GM19239 (cell line): ENCODE data around the gene CD34.

Experiments
- DNase-seq: peaks from one replicate; pipeline ENCODE4 v3.0.0; 2011; ENCODE audit warnings: low spot score; ENCODE audit not compliant: insufficient read length
- FAIRE-seq: peaks from 2 replicates; lab custom pipeline; 2011; peaks lifted over from hg19 to GRCh38; lab: Jason Lieb, UNC

CD34 gene

GRCh38 chr1:207902566-207902965, 8.4 kb downstream of the CD34 start:
- DNase-seq (no peak), FAIRE-seq (no peak)

GRCh38 chr1:207901041-207901653, 9.8 kb downstream of the CD34 start:
- no peak for DNase-seq
- no peak for FAIRE-seq

- DNase-seq (no peak), FAIRE-seq (no peak)
These were observed 12.1 kb downstream of the CD34 start for GRCh38 chr1:207898836-207899235.

GRCh38 chr1:207898260-207898659, 12.7 kb downstream of the CD34 start:
- no peak for DNase-seq
- FAIRE-seq, result no peak

GRCh38 chr1:207897188-207897587, 13.7 kb downstream of the CD34 start:
- DNase-seq (no peak), FAIRE-seq (no peak)

GRCh38 chr1:207896547-207896946, 14.4 kb downstream of the CD34 start:
- no peak for FAIRE-seq
- DNase-seq, result no peak

GRCh38 chr1:207894704-207895103, 16.2 kb downstream of the CD34 start:
- no peak for FAIRE-seq

GRCh38 chr1:207893737-207894582, 17.0 kb downstream of the CD34 start:
- no peak for DNase-seq
- FAIRE-seq, result no peak

More at GRCh38 chr1:207894704-207895103, 16.2 kb downstream of the CD34 start:
- DNase-seq, result no peak

- FAIRE-seq (no peak), DNase-seq (no peak)
These were observed 18.2 kb downstream of the CD34 start for GRCh38 chr1:207892764-207893163.

- FAIRE-seq, result no peak
- DNase-seq, result no peak
These were observed 19.8 kb downstream of the CD34 start for GRCh38 chr1:207891148-207891547.

- no peak for DNase-seq
- no peak for FAIRE-seq
These were observed 20.7 kb downstream of the CD34 start for GRCh38 chr1:207890136-207890738.

GRCh38 chr1:207888652-207889051, 22.3 kb downstream of the CD34 start:
- FAIRE-seq, result no peak

GRCh38 chr1:207887542-207888201, 23.3 kb downstream of the CD34 start:
- DNase-seq (no peak), FAIRE-seq (no peak)

More at GRCh38 chr1:207888652-207889051, 22.3 kb downstream of the CD34 start:
- DNase-seq, result no peak

GRCh38 chr1:207886227-207886626, 24.7 kb downstream of the CD34 start:
- DNase-seq, result no peak
- no peak for FAIRE-seq

- FAIRE-seq, result peak; percentile 88
- peak; percentile 46 for DNase-seq
These were observed 25.5 kb downstream of the CD34 start for GRCh38 chr1:207885129-207886032.

GRCh38 chr1:207884266-207885029, 26.5 kb downstream of the CD34 start:
- FAIRE-seq (peak; percentile 40), DNase-seq (no peak)

GRCh38 chr1:207883660-207884250, 27.2 kb downstream of the CD34 start:
- FAIRE-seq (no peak), DNase-seq (no peak)

GRCh38 chr1:207883104-207883651, 27.7 kb downstream of the CD34 start:
- no peak for DNase-seq
- peak; percentile 74 for FAIRE-seq
